A549 (cell line): ENCODE data around the gene PKHD1.

Experiments used
- CTCF ChIP-seq: fragments of >200 bp; sonication (Bioruptor Twin); formaldehyde crosslinking; IDR thresholded peaks from 3 replicates; pipeline ENCODE4 v1.5.1; 2016
- ELK1 ChIP-seq: fragments of 150-350 bp; IDR thresholded peaks from 2 replicates; pipeline ENCODE4 v1.6.1; 2014; ENCODE audit warnings: low read depth, mild to moderate bottlenecking, low read length
- EP300 ChIP-seq, 2 experiments: fragments of >200 bp; sonication (Bioruptor Twin); formaldehyde crosslinking; IDR thresholded peaks; 2 replicates in 1 of 2; 3 replicates in 1 of 2; pipeline ENCODE4 v1.6.1; 2016 to 2017
- HDAC2 ChIP-seq: fragments of 200-600 bp; sonication (generic); IDR thresholded peaks from 2 replicates; pipeline ENCODE4 v1.6.1; 2016
- KDM1A ChIP-seq: fragments of 200-600 bp; sonication (generic); IDR thresholded peaks from 2 replicates; pipeline ENCODE4 v1.6.1; 2016; ENCODE audit warnings: low read depth, mild to moderate bottlenecking
- MAX ChIP-seq: IDR thresholded peaks from 2 replicates; pipeline ENCODE4 v1.6.1; 2012
- MYC ChIP-seq: IDR thresholded peaks from 2 replicates; pipeline ENCODE4 v1.6.1; 2012; ENCODE audit warnings: mild to moderate bottlenecking, inconsistent platforms, low read length, improper control_type of control experiment, borderline replicate concordance
- POLR2A ChIP-seq: IDR thresholded peaks from 2 replicates; pipeline ENCODE4 v1.6.1; 2012; ENCODE audit warnings: mild to moderate bottlenecking, low read length
- RARB ChIP-seq: fragments of 250-450 bp; sonication (Bioruptor Pico); IDR thresholded peaks from 2 replicates; pipeline ENCODE4 v1.8.0; 2021; ENCODE audit warnings: mild to moderate bottlenecking, moderate library complexity
- SMC3 ChIP-seq: fragments of >200 bp; sonication (Bioruptor Twin); formaldehyde crosslinking; IDR thresholded peaks from 3 replicates; pipeline ENCODE4 v1.6.1; 2018; ENCODE audit warnings: inconsistent platforms
- USF2 ChIP-seq: fragments of 450-650 bp; IDR thresholded peaks from 2 replicates; pipeline ENCODE4 v1.6.1; 2014; ENCODE audit warnings: antibody characterized with exemption

GRCh38 chr6:51892339-51892738 is 195.1 kb downstream of the PKHD1 start:
- no peak for TF ChIP-seq CTCF
- no peak for TF ChIP-seq ELK1
- TF ChIP-seq KDM1A = no peak
- TF ChIP-seq HDAC2 = no peak
- TF ChIP-seq USF2 = no peak
- TF ChIP-seq SMC3 = no peak
- TF ChIP-seq EP300 (IDR thresholded peaks at IDR 0.05) = no peak
- no peak for TF ChIP-seq RARB
- TF ChIP-seq MYC = no peak
- TF ChIP-seq POLR2A = no peak
- TF ChIP-seq MAX = no peak
